Tibial artery (tissue), 4 donors: ENCODE measurements around the gene UIMC1.

ENCODE experiments used
- DNase-seq, 2 donors: peaks; one replicate each; pipeline ENCODE4 v3.0.0-alpha.2; 2019
- H3K27ac ChIP-seq, 2 donors: fragments of 200-600 bp; sonication (generic) in 1 of 2; 1 replicate in 1 of 2; 2 replicates in 1 of 2; pipeline ENCODE4 v1.5.1; 2018 to 2019; ENCODE audit warnings: mild to moderate bottlenecking in 1 of 2
- H3K27me3 ChIP-seq, 2 donors: fragments of 200-600 bp; sonication (generic) in 1 of 2; one replicate each; pipeline versions ENCODE4 v1.5.1 to v1.6.0; 2016 to 2019
- H3K36me3 ChIP-seq, 3 donors: fragments of 200-600 bp; sonication (generic) in 2 of 3; one replicate each; pipeline ENCODE4 v1.5.1; 2016 to 2019; ENCODE audit warnings: mild to moderate bottlenecking in 2 of 3
- H3K4me1 ChIP-seq, 4 donors: fragments of 200-600 bp; sonication (generic) in 2 of 4; 1 replicate in 3 of 4; 2 replicates in 1 of 4; pipeline ENCODE4 v1.5.1; 2016 to 2019
- H3K4me3 ChIP-seq, 2 donors: fragments of 200-600 bp; sonication (generic) in 1 of 2; 1 replicate in 1 of 2; 2 replicates in 1 of 2; pipeline ENCODE4 v1.5.1; 2018 to 2019; ENCODE audit warnings: mild to moderate bottlenecking in 2 of 2
- H3K9me3 ChIP-seq, 3 donors: fragments of 200-600 bp; sonication (generic) in 1 of 3; one replicate each; pipeline ENCODE4 v1.5.1; 2016 to 2019
- intact Hi-C: fragments of 100-400 bp; cut with DNase I; formaldehyde crosslinking; loops from one replicate; pipeline ENCODE4 v1.15.0; 2023; ENCODE audit warnings: low total_unique reads
- TF ChIP-seq, protein P1 (sequence below), 2 experiments: fragments of 200-600 bp in 1 of 2; fragments of 450-650 bp in 1 of 2; IDR thresholded peaks; one replicate each; pipeline ENCODE4 v1.5.1; 2017 to 2019; ENCODE audit warnings: antibody characterized with exemption in 2 of 2, mild to moderate bottlenecking in 1 of 2, moderate library complexity in 1 of 2

UIMC1 gene

DNA sequence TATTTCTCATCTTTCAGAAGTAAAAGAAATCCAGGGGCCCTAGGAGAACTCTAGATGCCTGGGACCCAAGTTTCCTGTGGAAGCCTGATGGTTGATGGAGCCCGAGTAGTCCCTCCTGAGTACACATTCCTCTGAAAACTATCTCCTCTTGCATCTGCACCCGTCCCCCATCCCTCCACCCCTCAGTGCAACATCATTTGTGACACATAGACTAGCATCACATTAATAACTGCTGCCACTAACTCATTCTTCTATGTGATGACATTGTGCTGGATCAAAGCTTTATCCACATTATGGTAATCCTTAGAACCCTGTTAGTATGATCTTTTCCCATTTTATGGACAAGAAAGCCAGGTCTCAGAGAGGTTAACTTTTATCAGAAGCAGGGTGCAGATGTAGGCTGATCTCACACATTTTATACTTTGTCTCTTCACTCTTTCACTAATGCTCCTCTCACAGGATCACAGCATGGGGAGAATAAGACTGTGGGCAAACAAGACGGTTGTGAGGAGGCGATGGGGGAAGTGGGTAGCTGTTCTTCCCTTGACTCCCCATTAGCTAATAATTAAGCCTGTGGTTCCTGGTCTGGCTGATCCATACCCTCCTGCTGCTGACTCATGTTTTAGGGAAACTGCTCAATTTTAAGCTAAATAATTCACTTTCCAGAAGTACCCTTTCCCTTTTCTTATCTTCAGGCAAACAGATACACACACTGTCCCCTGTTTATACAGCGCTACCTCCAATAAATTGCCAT lies 103.5 kb downstream of the UIMC1 start:
- intact Hi-C loops = no loop called here
- Histone ChIP-seq H3K4me1 (no peaks in the 10 kb centered on the region), H3K4me3 (no peak overlapping the region), H3K9me3 (no peaks in the 10 kb centered on the region), H3K27ac (no peak overlapping the region), H3K36me3 (peaks cover 51 to 62% (median 58%) of the 10 kb centered on the region in 3 donors), H3K27me3 (no peaks in the 10 kb centered on the region)
- TF ChIP-seq, protein P1, sequence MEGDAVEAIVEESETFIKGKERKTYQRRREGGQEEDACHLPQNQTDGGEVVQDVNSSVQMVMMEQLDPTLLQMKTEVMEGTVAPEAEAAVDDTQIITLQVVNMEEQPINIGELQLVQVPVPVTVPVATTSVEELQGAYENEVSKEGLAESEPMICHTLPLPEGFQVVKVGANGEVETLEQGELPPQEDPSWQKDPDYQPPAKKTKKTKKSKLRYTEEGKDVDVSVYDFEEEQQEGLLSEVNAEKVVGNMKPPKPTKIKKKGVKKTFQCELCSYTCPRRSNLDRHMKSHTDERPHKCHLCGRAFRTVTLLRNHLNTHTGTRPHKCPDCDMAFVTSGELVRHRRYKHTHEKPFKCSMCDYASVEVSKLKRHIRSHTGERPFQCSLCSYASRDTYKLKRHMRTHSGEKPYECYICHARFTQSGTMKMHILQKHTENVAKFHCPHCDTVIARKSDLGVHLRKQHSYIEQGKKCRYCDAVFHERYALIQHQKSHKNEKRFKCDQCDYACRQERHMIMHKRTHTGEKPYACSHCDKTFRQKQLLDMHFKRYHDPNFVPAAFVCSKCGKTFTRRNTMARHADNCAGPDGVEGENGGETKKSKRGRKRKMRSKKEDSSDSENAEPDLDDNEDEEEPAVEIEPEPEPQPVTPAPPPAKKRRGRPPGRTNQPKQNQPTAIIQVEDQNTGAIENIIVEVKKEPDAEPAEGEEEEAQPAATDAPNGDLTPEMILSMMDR (IDR thresholded peaks at IDR 0.05) = no peak
- DNase-seq = no peak

- Histone ChIP-seq H3K9me3 (no peaks in the 10 kb centered on the region), H3K27ac (no peak overlapping the region), H3K4me3 (no peak overlapping the region), H3K27me3 (no peaks in the 10 kb centered on the region), H3K36me3 (peaks cover 44 to 53% (median 50%) of the 10 kb centered on the region in 3 donors), H3K4me1 (no peaks in the 10 kb centered on the region)
- TF ChIP-seq, protein P1 (IDR thresholded peaks at IDR 0.05) = no peak
- intact Hi-C loops = no loop called here
- DNase-seq = no peak
Observed at GRCh38 chr5:176902102-176902814, 104.3 kb downstream of the UIMC1 start.

GRCh38 chr5:176901260-176902101 lies 105.1 kb downstream of the UIMC1 start:
- no peak for DNase-seq
- Histone ChIP-seq H3K4me3 (no peak overlapping the region), H3K27me3 (no peaks in the 10 kb centered on the region), H3K27ac (no peak overlapping the region), H3K4me1 (no peaks in the 10 kb centered on the region), H3K36me3 (peaks cover 36 to 46% (median 42%) of the 10 kb centered on the region in 3 donors), H3K9me3 (no peaks in the 10 kb centered on the region)
- TF ChIP-seq, protein P1 (IDR thresholded peaks at IDR 0.05) = no peak
- intact Hi-C loops = no loop called here

- Histone ChIP-seq H3K9me3 (no peaks in the 10 kb centered on the region), H3K27ac (no peak overlapping the region), H3K4me1 (no peaks in the 10 kb centered on the region), H3K27me3 (no peaks in the 10 kb centered on the region), H3K36me3 (peaks cover 29 to 39% (median 35%) of the 10 kb centered on the region in 3 donors), H3K4me3 (no peak overlapping the region)
- intact Hi-C loops = no loop called here
- DNase-seq = no peak
- TF ChIP-seq, protein P1 (IDR thresholded peaks at IDR 0.05) = no peak
Observed at GRCh38 chr5:176900780-176901204, 105.8 kb downstream of the UIMC1 start.

- intact Hi-C loops = no loop called here
- H3K9me3 ChIP-seq = no peaks in the 10 kb centered on the region
- no peak for DNase-seq
- H3K4me1 ChIP-seq = no peaks in the 10 kb centered on the region
- TF ChIP-seq, protein P1 (IDR thresholded peaks at IDR 0.05) = no peak
- no peak overlapping the region for H3K27ac ChIP-seq
- no peaks in the 10 kb centered on the region for H3K27me3 ChIP-seq
- no peak overlapping the region for H3K4me3 ChIP-seq
- peaks cover 23 to 32% (median 29%) of the 10 kb centered on the region in 3 donors for H3K36me3 ChIP-seq
Observed at GRCh38 chr5:176899946-176900779, 106.4 kb downstream of the UIMC1 start.
